ENCODE data around the gene GAGE12G.
"Not testable (repeated sequence)": the region's sequence is repeated elsewhere in the genome, so short reads cannot be mapped to it uniquely, and the experiment has no call there.

Gene GAGE12G, protein sequence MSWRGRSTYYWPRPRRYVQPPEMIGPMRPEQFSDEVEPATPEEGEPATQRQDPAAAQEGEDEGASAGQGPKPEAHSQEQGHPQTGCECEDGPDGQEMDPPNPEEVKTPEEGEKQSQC

DNA sequence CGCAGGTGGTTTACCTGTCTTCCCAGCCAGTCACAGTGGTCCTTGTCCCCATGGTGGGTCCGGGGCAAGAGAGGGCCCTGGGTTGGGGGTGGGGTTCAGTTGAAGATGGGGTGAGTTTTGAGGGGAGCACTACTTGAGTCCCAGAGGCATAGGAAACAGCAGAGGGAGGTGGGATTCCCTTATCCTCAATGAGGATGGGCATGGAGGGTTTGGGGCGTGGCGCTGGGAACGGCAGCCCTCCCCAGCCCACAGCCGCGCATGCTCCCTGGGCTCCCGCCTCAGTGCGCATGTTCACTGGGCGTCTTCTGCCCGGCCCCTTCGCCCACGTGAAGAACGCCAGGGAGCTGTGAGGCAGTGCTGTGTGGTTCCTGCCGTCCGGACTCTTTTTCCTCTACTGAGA is at the start of gene GAGE12G:
Gene GAGE12G, plus strand, starts transcription at position 301 of the 400 bp plus-strand sequence. CDS start 1,155 bp downstream, outside the sequence.
- not testable (repeated sequence) for H3K4me1 Mint-ChIP-seq (ENCODE audit: low read depth); H3K36me3 Mint-ChIP-seq; H3K27ac Mint-ChIP-seq; H3K9me3 Mint-ChIP-seq (ENCODE audit: low read depth); H3K4me3 Mint-ChIP-seq; H3K27me3 Mint-ChIP-seq

DNA sequence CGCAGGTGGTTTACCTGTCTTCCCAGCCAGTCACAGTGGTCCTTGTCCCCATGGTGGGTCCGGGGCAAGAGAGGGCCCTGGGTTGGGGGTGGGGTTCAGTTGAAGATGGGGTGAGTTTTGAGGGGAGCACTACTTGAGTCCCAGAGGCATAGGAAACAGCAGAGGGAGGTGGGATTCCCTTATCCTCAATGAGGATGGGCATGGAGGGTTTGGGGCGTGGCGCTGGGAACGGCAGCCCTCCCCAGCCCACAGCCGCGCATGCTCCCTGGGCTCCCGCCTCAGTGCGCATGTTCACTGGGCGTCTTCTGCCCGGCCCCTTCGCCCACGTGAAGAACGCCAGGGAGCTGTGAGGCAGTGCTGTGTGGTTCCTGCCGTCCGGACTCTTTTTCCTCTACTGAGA is 38.3 kb upstream of the GAGE12G start, which contains the start of gene GAGE12C:
Gene GAGE12C, plus strand, starts transcription at position 301 of the 400 bp plus-strand sequence. CDS start 1,155 bp downstream, outside the sequence.
- H3K9me3 Mint-ChIP-seq (ENCODE audit: low read depth); H3K4me3 Mint-ChIP-seq; H3K27ac Mint-ChIP-seq; H3K36me3 Mint-ChIP-seq; H3K27me3 Mint-ChIP-seq; H3K4me1 Mint-ChIP-seq (ENCODE audit: low read depth): not testable (repeated sequence)

DNA sequence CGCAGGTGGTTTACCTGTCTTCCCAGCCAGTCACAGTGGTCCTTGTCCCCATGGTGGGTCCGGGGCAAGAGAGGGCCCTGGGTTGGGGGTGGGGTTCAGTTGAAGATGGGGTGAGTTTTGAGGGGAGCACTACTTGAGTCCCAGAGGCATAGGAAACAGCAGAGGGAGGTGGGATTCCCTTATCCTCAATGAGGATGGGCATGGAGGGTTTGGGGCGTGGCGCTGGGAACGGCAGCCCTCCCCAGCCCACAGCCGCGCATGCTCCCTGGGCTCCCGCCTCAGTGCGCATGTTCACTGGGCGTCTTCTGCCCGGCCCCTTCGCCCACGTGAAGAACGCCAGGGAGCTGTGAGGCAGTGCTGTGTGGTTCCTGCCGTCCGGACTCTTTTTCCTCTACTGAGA is 28.8 kb upstream of the GAGE12G start, which contains the start of gene GAGE12D:
Gene GAGE12D, plus strand, starts transcription at position 301 of the 400 bp plus-strand sequence. CDS start 1,155 bp downstream, outside the sequence.
- H3K36me3 Mint-ChIP-seq; H3K4me1 Mint-ChIP-seq (ENCODE audit: low read depth); H3K9me3 Mint-ChIP-seq (ENCODE audit: low read depth); H3K27me3 Mint-ChIP-seq; H3K4me3 Mint-ChIP-seq; H3K27ac Mint-ChIP-seq: not testable (repeated sequence)

DNA sequence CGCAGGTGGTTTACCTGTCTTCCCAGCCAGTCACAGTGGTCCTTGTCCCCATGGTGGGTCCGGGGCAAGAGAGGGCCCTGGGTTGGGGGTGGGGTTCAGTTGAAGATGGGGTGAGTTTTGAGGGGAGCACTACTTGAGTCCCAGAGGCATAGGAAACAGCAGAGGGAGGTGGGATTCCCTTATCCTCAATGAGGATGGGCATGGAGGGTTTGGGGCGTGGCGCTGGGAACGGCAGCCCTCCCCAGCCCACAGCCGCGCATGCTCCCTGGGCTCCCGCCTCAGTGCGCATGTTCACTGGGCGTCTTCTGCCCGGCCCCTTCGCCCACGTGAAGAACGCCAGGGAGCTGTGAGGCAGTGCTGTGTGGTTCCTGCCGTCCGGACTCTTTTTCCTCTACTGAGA is 19.2 kb upstream of the GAGE12G start, which contains the start of gene GAGE12E:
Gene GAGE12E, plus strand, starts transcription at position 301 of the 400 bp plus-strand sequence. CDS start 1,155 bp downstream, outside the sequence.
- H3K36me3 Mint-ChIP-seq; H3K4me1 Mint-ChIP-seq (ENCODE audit: low read depth); H3K27ac Mint-ChIP-seq: not testable (repeated sequence)

DNA sequence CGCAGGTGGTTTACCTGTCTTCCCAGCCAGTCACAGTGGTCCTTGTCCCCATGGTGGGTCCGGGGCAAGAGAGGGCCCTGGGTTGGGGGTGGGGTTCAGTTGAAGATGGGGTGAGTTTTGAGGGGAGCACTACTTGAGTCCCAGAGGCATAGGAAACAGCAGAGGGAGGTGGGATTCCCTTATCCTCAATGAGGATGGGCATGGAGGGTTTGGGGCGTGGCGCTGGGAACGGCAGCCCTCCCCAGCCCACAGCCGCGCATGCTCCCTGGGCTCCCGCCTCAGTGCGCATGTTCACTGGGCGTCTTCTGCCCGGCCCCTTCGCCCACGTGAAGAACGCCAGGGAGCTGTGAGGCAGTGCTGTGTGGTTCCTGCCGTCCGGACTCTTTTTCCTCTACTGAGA is 9.7 kb upstream of the GAGE12G start, which contains the start of gene GAGE12F:
Gene GAGE12F, plus strand, starts transcription at position 301 of the 400 bp plus-strand sequence. CDS start 1,155 bp downstream, outside the sequence.
- not testable (repeated sequence) for H3K4me3 Mint-ChIP-seq; H3K4me1 Mint-ChIP-seq (ENCODE audit: low read depth); H3K27ac Mint-ChIP-seq; H3K27me3 Mint-ChIP-seq; H3K9me3 Mint-ChIP-seq (ENCODE audit: low read depth); H3K36me3 Mint-ChIP-seq

More for the DNA sequence above, 19.2 kb upstream of the GAGE12G start, which contains the start of gene GAGE12E:
- H3K9me3 Mint-ChIP-seq (ENCODE audit: low read depth); H3K4me3 Mint-ChIP-seq; H3K27me3 Mint-ChIP-seq: not testable (repeated sequence)

DNA sequence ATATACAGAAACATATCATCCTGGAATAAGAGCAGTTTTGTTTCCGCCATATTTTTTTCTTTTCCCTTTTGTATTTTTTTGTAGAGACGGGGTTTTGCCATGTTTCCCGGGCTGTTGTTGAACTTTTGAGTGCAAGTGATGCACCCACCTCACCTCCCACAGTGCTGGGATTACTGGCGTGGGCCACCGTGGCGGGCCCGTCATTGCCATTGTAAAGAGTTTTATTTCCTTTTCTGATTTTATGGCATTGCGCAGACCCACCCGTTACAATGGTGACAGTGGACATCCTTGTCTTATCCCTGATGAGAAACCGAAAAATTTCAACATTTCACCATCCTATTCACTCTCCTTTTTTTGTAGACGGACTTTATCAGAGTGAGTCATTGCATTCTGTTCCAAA is 1.5 kb upstream of the GAGE12G start:
- H3K27ac Mint-ChIP-seq; H3K9me3 Mint-ChIP-seq (ENCODE audit: low read depth); H3K27me3 Mint-ChIP-seq; H3K36me3 Mint-ChIP-seq; H3K4me3 Mint-ChIP-seq; H3K4me1 Mint-ChIP-seq (ENCODE audit: low read depth): not testable (repeated sequence)

DNA sequence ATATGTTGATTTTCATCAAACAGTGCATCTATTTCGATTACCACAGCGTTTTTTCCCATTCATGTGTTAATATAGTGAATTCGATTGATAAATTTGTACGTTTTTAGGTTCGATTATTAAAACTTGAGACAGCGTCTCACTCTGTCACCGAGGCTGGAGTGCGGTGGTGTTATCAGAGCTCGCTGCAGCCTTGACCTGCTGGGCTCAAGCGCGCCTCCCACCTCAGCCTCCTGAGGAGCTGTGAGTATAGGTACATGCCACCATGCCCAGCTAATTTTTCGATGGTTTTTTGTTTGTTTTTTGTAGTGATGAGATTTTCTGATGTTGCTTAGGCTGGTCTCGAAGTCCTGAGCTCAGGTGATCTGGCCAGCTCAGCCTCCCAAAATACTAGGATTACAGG is 1.0 kb upstream of the GAGE12G start:
- not testable (repeated sequence) for H3K4me1 Mint-ChIP-seq (ENCODE audit: low read depth)

DNA sequence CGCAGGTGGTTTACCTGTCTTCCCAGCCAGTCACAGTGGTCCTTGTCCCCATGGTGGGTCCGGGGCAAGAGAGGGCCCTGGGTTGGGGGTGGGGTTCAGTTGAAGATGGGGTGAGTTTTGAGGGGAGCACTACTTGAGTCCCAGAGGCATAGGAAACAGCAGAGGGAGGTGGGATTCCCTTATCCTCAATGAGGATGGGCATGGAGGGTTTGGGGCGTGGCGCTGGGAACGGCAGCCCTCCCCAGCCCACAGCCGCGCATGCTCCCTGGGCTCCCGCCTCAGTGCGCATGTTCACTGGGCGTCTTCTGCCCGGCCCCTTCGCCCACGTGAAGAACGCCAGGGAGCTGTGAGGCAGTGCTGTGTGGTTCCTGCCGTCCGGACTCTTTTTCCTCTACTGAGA is 9.4 kb downstream of the GAGE12G start, which contains the start of gene GAGE12H:
Gene GAGE12H, plus strand, starts transcription at position 301 of the 400 bp plus-strand sequence. CDS start 1,155 bp downstream, outside the sequence.
- not testable (repeated sequence) for H3K27me3 Mint-ChIP-seq; H3K4me3 Mint-ChIP-seq; H3K4me1 Mint-ChIP-seq (ENCODE audit: low read depth); H3K9me3 Mint-ChIP-seq (ENCODE audit: low read depth); H3K36me3 Mint-ChIP-seq; H3K27ac Mint-ChIP-seq

More for the DNA sequence above, 1.0 kb upstream of the GAGE12G start:
- H3K9me3 Mint-ChIP-seq (ENCODE audit: low read depth); H3K27me3 Mint-ChIP-seq; H3K36me3 Mint-ChIP-seq; H3K4me3 Mint-ChIP-seq; H3K27ac Mint-ChIP-seq: not testable (repeated sequence)

DNA sequence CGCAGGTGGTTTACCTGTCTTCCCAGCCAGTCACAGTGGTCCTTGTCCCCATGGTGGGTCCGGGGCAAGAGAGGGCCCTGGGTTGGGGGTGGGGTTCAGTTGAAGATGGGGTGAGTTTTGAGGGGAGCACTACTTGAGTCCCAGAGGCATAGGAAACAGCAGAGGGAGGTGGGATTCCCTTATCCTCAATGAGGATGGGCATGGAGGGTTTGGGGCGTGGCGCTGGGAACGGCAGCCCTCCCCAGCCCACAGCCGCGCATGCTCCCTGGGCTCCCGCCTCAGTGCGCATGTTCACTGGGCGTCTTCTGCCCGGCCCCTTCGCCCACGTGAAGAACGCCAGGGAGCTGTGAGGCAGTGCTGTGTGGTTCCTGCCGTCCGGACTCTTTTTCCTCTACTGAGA is 19.0 kb downstream of the GAGE12G start, which contains the start of gene GAGE2A:
Gene GAGE2A, plus strand, starts transcription at position 301 of the 400 bp plus-strand sequence. CDS start 1,155 bp downstream, outside the sequence.
- H3K27ac Mint-ChIP-seq; H3K36me3 Mint-ChIP-seq; H3K4me3 Mint-ChIP-seq; H3K27me3 Mint-ChIP-seq; H3K9me3 Mint-ChIP-seq (ENCODE audit: low read depth); H3K4me1 Mint-ChIP-seq (ENCODE audit: low read depth): not testable (repeated sequence)

DNA sequence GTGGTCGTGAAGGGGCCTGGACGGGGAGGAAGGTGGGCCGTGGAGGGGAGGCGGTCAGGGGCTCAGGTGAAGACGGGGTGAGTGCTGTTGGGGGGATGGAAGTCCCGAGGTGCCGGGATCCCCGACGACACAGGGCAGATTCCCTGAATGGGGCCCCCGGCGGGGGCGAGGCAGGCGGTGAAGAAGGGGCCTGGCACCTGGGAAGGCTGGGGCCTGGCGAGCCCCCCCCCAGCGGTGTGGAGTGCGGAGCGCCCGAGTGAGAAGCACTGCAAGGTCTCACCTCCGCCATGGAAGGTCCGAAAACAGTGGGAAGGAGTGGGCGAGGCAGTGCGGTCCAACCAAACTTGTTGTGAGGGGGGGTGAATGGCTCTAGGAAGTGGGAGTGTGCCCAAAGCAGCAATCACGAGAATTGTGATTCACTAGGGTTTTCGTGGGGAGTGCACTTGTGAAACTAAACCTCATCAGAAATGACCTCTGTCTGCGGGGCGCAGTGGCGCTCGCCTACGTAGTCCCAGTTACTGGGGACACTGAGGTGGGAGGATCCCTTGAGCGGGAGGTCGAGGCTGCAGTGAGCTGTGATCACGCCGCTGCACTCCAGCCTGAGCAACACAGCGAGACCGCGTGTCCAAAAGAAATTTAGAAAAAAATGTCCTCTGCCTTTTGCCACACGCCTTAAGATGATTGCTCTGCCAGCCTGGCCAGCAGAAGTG is 19.7 kb downstream of the GAGE12G start:
- H3K27ac Mint-ChIP-seq; H3K9me3 Mint-ChIP-seq (ENCODE audit: low read depth); H3K27me3 Mint-ChIP-seq; H3K4me3 Mint-ChIP-seq; H3K36me3 Mint-ChIP-seq; H3K4me1 Mint-ChIP-seq (ENCODE audit: low read depth): not testable (repeated sequence)

DNA sequence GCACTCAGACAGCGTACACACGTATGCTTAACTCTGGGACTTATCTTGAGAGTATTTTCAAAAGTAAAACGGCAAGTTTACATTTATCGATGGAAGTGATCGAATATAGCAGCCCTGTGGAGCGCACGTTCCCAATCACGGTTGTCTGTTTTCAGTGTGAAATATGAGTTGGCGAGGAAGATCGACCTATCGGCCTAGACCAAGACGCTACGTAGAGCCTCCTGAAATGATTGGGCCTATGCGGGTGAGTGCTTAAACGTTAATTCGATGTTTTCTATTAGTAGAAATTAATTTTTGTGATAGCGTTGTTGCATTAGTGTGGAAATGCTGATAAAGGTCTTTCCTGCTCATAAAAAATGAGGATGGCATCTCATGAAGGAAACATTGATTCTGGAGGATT is 20.3 kb downstream of the GAGE12G start:
- not testable (repeated sequence) for H3K4me3 Mint-ChIP-seq; H3K27ac Mint-ChIP-seq; H3K36me3 Mint-ChIP-seq; H3K27me3 Mint-ChIP-seq; H3K9me3 Mint-ChIP-seq (ENCODE audit: low read depth); H3K4me1 Mint-ChIP-seq (ENCODE audit: low read depth)

DNA sequence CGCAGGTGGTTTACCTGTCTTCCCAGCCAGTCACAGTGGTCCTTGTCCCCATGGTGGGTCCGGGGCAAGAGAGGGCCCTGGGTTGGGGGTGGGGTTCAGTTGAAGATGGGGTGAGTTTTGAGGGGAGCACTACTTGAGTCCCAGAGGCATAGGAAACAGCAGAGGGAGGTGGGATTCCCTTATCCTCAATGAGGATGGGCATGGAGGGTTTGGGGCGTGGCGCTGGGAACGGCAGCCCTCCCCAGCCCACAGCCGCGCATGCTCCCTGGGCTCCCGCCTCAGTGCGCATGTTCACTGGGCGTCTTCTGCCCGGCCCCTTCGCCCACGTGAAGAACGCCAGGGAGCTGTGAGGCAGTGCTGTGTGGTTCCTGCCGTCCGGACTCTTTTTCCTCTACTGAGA is 28.5 kb downstream of the GAGE12G start, which contains the start of gene GAGE1:
Gene GAGE1, plus strand, starts transcription at position 301 of the 400 bp plus-strand sequence. CDS start 1,155 bp downstream, outside the sequence.
- H3K27me3 Mint-ChIP-seq; H3K9me3 Mint-ChIP-seq (ENCODE audit: low read depth); H3K4me1 Mint-ChIP-seq (ENCODE audit: low read depth); H3K4me3 Mint-ChIP-seq; H3K27ac Mint-ChIP-seq; H3K36me3 Mint-ChIP-seq: not testable (repeated sequence)

DNA sequence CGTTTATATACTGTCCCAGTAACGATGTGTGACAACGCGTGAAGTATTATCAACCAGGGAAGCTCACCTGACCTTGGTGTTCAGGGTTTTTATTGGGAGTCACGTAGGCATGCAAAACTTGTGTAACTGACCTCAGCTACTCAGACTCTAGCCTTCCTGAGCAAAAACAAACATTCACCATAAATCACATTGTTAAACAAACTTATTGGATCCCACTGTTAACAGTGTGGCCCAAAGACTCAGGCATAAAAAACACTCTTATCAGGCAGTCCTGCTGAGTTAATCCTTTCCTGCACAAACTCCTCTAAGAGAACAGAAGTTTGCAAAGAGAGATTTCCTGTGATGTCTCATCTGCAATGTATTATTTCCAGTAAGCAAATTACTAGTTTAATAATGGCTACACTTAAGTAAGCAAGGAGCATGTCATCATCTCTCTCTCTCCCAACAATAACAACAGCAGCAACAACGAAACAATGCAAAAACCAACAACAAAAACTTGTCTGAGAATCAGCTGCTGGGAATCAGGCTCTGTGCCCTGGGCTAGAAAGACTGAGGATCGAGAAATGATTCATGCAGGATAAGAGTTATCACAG is 40.6 kb downstream of the GAGE12G start:
- Mint-ChIP-seq H3K9me3 (ENCODE audit: low read depth) (no peaks in the 10 kb centered on the region), H3K27me3 (no peaks in the 10 kb centered on the region), H3K4me3 (no peak overlapping the region), H3K4me1 (ENCODE audit: low read depth) (no peaks in the 10 kb centered on the region), H3K36me3 (no peaks in the 10 kb centered on the region), H3K27ac (no peak overlapping the region)

DNA sequence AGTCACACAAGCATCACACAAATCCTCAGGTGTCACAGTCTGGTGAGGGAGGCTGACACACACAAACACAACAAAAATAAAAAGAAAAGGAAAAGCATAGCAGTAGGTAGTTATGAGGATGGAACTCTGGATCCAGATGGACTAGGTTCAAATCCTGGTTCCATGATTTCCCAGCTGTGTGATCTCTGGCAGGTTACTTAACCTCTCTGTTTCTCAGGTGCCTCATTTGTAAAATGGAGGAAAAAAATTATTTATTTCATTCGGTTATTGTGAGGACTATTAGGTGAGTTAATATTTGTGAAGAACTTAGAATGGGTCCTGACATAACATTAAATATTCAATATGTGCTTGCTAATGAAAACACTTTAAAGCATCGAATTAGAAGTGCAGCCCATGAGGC is 48.4 kb downstream of the GAGE12G start:
- no peaks in the 10 kb centered on the region for H3K36me3 Mint-ChIP-seq
- H3K4me3 Mint-ChIP-seq: no peak overlapping the region
- H3K9me3 Mint-ChIP-seq (ENCODE audit: low read depth): no peaks in the 10 kb centered on the region
- no peak overlapping the region for H3K27ac Mint-ChIP-seq
- no peaks in the 10 kb centered on the region for H3K27me3 Mint-ChIP-seq
- no peaks in the 10 kb centered on the region for H3K4me1 Mint-ChIP-seq (ENCODE audit: low read depth)
